Activated CD4-positive, alpha-beta T cell treated with anti-CD3 and anti-CD28 coated beads for 4 hours (primary cell): ENCODE results near the gene TMEM176B.

Experiments used
- DNase-seq, 2 donors: peaks; one replicate each; pipeline ENCODE4 v3.0.0-alpha.2; 2020

TMEM176B gene

DNA sequence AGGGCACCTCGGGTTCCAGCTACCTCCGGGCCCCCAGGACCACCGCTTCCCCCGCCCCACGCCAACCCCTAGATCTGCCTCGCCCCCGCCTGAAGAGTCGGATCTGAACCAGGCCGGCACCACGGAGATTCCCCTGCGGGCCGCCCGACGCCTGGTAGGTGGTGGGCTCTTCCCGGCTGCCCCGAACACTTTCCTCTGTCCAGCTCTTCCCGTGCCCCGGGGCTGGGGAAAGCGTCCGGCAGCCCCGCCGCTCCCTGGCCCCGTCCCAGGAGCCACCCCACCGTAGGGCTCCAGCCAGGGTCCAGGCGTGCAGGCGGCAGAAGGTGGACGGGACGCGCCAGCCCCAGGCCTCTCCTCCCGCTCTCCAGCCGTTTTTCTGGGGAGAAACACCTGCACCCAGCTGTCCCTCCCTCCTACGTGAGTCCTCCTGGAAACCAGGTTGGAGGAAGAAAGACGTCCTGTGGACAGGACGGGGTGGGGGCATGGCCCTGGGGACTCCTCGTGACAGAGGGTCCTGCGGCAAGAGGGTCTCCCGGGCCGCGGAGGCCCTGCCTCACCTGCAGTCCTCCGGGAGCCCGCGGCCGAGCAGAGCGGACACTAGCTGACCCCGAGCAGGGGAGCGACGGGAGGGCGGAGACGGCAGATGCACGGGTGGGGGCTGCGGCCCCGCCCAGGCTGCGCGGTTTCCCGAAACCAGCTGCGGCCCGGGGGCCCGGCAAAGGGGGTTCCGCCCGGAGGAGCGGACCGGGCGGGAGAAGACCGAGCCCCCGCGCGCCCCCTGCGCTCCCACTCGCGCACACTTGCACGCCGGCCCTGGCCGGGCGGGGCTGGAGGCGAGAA is at the start of gene TMEM176B:
TSS of gene TMEM176B (minus strand) at position 624 of the 840 bp plus-strand sequence. CDS start 3,795 bp downstream, outside the sequence.
- no peak for DNase-seq

- DNase-seq = no peak
Measured at GRCh38 chr7:150849204-150849775, 49.1 kb upstream of the TMEM176B start.

DNA sequence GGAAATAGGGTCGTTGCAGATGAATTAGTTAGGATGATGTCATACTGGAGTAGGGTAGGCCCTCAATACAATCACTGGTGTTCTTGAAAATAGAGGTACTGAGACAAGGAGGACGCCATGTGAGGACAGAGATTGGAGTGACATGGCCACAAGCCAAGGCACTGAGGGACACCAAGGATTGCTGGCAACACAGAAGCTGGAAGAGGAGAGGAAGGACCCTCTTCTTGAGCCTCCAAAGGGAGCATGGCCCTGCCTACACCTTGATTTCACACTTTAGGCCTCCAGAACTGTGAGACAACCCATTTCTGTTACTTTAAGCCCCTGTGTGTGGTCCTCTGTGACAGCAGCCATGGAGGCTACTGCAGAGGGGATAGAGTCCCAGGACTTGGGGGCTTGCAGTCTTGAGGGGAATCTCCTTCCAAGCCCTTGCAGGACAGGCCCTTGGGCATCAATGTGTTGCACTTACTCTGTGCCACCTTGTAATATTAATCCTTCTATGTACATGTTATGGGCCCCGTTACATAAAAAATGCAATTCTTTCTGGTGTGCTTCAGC is 48.5 kb upstream of the TMEM176B start:
- no peak for DNase-seq

GRCh38 chr7:150848111-150848510 is 47.9 kb upstream of the TMEM176B start:
- DNase-seq = no peak

- no peak for DNase-seq
Measured at GRCh38 chr7:150847536-150847935, 47.4 kb upstream of the TMEM176B start.

GRCh38 chr7:150846291-150847115 is 46.3 kb upstream of the TMEM176B start:
- DNase-seq = no peak

- no peak for DNase-seq
Measured at GRCh38 chr7:150845421-150845861, 45.3 kb upstream of the TMEM176B start.

GRCh38 chr7:150842716-150843115 is 42.6 kb upstream of the TMEM176B start:
- no peak for DNase-seq

- no peak for DNase-seq
Measured at GRCh38 chr7:150842018-150842417, 41.9 kb upstream of the TMEM176B start.

DNA sequence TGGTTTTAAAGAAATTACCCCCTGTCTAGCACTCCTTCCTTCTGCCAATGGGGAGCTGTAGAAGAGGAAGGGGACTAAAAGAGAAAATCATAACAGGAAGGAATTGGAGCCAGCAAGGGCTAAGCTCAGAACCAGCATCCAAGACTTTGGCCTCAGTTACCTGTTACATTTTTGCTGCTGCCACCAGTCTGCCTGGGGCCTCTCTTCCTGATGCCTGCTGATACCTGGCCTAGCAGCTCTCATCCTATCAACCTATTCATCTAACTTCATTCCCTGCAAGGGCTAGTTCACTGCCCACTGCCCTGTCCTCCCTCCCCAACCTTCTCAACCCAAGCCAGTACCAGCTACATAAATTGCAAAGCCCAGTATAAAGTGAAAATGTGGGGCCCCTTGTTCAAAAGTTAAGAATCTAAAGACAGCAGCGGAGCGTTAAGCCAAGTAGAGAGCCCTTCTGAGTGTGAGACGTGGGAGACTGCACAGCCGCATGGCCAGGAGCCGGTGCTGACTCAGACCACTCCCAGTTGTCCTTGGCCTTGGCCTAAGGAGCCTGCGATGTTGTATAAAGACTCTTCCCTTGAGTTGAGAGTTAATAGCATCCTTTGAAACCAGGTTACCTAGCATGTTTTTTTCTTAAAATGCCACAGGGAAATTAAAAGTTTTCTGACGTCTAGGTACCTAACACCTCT is 38.9 kb upstream of the TMEM176B start:
- DNase-seq = no peak

DNA sequence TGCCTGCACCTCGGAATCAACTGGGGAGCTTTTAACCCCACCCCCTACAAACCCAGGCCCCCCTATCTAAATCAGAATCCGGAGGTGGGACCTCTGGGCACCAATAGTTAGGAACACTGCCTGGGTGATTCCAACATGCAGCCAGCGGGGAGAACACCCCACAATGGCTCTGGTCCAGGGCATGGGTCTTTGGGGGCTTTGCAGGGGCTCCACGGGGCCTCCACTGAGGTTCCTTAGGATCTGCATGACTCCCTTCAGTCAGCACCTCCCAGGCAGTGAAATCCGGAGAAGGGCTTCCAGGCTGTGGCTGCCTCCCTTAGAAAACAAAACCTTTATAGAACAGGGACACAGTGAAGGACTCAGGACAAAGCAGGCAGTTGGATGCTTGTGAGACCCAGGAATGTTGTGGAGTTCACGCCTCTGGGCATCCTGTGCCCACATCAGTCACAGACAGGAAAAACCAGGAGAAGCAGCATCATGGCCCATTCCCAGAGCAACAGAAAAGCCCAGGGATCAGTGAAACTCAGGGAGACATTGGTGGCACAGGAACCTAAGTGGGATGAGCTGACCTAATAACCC is 35.6 kb upstream of the TMEM176B start:
- no peak for DNase-seq

GRCh38 chr7:150835019-150835418 is 34.9 kb upstream of the TMEM176B start:
- no peak for DNase-seq

DNA sequence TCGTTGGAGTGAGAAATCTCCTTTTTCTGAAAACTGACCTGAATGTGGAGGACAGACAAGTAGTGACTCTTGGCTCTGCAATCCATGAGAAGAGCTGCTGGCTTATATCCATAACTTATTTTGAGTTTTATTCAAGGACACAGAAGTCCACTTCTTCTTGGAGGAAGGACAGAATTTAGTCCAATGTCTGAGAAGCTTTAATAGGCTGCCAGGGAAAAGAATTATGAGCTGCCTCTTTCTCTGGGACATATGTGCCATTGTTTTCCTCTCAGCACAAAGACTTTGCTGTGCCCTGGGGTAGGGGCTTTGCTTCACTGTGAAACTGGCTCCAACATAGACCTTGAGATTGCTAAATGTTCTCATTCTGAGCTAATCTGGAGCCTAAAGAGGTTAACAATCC is 31.7 kb upstream of the TMEM176B start:
- no peak for DNase-seq

- DNase-seq = no peak
Measured at GRCh38 chr7:150830937-150831336, 30.8 kb upstream of the TMEM176B start.

DNA sequence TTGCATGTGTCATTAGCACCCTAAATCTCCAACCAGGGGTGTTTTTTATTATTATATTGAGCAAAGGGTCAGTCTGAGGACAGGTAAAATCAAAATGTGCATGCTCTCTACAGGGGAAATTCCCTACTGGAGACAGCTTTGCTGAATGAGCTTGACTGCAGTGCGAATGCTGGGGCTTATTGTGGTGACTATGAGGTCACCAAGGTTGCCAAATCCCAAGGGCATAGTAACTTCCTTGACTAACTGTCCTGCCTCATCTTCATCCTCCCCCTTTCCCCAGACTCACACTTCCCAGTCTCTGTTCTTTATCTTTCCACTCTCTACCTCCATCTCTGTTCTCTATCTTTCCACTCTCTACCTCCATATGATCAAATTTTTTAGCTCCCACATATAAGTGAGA is 29.3 kb upstream of the TMEM176B start:
- no peak for DNase-seq

DNA sequence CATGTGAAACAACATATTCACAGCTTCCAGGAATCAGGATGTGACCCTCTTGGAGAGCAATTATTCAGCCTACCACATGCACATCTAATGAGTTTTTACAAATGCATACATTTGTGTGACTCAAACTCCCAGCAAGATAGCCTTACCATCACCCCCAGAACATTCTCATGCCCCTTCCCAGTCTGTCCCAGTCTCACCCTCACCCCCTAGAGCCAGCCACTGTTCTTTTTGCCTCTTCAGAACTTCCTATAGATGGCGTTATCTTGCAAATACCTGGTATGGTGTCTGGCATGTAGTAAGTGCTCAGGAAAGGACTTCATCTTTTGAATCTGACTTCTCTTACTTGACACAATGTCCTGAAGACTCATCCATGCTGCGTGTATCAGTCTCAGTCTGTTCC is 28.2 kb upstream of the TMEM176B start:
- no peak for DNase-seq

DNA sequence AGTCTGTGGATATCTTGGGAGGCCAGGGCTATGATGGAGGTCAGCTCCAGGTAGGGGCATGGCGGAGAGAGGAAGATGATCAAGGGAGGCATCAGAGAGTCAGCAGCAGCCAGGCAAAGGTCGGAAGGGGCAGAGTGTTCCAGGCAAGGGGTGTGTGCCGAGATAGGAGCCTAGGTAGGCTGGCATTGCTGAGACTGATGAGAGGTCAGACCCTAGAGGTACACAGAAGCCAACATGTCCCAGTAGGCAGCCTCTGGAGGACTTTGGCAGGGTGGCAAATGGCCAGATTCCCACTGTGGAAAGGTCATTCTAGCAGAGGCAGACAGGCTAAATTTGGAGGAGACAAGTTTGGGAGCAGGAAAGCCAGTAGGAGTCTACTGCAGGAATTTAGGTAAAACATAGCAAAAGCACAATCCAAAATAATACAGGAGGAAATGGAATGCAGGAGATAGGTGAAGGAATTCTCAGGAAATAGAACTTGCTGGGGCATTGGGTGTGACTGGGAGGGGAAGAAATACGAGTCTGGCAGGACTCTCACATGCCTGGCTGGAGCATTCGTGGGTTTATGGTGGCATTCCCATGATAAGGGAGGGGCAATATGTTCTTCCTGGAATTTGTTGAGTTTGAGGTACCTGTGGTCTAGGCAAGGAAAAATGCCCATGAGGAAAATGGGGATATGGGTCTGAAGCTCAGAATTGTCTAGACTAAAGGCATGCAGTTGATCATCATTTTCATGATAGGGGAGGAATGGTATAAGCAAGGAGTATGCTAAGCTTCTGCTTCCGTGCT is 26.1 kb upstream of the TMEM176B start:
- no peak for DNase-seq

- no peak for DNase-seq
Measured at GRCh38 chr7:150824379-150825177, 24.4 kb upstream of the TMEM176B start.

DNA sequence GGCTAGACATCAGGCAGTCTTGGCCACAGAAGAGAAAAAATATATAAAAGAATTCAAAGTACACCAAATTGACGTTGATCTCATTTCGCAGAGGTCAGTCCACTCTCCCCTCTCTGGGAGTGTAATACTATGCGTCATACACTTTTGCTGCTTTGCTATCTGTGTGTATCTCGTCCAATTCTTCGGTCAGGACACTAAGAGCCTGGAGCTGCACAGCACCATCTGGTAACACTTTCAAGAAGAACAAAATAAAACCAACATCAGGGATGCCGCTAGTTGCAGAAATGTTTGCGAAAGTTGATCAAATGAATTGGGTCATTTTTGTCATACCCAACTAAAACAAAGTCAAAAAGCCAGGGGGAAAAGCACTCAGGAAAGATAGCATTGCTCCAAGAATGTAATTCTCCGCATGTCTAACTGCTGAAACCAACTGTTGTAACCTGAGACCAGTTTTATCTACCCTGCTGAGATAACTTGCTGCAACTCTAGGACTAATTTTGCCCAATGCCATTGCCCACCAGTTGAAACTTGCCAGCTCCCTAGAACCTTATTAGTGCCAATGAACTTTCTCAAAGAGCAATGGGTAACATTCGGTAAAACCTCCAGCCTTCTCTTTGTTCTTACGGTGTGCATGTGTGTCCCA is 23.4 kb upstream of the TMEM176B start:
- DNase-seq = no peak

- no peak for DNase-seq
Measured at GRCh38 chr7:150823043-150823442, 22.9 kb upstream of the TMEM176B start.
